GM12873 (cell line): ENCODE results near the gene RAB4B.

Experiments used
- TF ChIP-seq, protein P1 (sequence below): IDR thresholded peaks from 2 replicates; pipeline ENCODE4 v1.5.1; 2012; ENCODE audit warnings: low read depth, mild to moderate bottlenecking, moderate library complexity, low read length, control low read depth; ENCODE audit not compliant: insufficient read depth; ENCODE audit errors: missing control alignments

Gene RAB4B

DNA sequence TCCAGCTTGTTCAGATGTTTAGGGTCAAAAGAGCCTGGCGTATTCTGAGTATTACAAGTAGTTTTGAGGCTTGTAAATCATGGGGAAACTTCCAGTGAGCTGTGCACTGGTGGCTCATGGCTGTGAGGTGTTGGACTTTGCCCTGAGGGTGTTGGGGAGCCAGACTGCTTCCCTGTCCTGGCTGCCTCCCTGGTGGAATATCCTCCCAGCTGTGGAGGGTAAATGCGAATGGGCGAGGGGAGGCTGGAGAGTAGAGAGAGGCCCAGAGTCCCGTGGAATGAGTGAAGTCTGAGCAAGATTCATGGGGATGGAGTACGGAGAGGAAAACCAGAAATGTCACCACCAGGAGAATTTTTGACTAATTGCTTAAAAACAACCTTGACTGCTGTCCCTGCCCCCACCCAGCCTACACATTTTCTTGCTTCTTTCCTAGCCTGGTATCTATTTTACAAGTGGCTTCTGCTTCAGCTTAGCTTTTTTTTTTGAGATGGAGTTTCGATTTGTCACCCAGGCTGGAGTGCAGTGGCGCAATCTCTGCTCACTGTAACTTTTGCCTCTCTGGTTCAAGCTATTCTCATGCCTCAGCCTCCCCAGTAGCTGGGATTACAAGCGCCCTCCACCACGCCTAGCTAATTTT lies 23.3 kb upstream of the RAB4B start:
- TF ChIP-seq, protein P1, sequence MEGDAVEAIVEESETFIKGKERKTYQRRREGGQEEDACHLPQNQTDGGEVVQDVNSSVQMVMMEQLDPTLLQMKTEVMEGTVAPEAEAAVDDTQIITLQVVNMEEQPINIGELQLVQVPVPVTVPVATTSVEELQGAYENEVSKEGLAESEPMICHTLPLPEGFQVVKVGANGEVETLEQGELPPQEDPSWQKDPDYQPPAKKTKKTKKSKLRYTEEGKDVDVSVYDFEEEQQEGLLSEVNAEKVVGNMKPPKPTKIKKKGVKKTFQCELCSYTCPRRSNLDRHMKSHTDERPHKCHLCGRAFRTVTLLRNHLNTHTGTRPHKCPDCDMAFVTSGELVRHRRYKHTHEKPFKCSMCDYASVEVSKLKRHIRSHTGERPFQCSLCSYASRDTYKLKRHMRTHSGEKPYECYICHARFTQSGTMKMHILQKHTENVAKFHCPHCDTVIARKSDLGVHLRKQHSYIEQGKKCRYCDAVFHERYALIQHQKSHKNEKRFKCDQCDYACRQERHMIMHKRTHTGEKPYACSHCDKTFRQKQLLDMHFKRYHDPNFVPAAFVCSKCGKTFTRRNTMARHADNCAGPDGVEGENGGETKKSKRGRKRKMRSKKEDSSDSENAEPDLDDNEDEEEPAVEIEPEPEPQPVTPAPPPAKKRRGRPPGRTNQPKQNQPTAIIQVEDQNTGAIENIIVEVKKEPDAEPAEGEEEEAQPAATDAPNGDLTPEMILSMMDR, result no peak

DNA sequence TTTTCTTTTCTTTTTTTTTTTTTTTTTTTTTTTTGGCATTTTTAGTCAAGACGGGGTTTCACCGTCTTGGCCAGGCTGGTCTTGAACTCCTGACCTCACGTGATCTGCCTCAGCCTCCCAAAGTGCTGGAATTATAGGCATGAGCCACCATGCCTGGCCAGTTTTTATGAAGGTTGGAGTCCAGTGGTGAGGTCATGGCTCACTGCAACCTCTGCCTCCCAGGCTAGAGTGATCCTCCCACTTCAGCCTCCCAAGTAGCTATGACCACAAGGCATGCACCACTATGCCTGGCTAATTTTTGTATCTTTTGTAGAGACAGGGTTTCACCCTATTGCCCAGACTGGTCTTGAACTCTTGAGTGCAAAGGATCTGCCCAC lies 22.8 kb upstream of the RAB4B start:
- TF ChIP-seq, protein P1, result no peak

DNA sequence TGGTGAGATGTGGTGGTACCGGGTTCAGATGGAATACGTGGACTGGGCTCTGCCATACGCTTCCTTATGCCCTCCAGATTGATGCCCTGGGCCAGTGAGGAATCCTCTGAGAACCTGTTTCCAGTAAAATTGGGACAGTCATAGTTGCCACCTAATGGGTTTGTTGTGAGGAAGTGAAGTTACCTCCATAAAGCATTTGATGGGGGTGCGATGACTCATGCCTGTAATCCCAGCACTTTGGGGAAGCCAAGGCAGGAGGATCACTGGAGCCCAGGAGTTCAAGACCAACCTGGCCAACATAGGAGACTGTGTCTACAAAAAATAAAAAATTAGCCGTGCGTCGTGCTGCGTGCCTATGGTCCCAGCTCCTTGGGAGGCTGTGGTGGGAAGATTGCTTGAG lies 22.3 kb upstream of the RAB4B start:
- TF ChIP-seq, protein P1, result no peak

DNA sequence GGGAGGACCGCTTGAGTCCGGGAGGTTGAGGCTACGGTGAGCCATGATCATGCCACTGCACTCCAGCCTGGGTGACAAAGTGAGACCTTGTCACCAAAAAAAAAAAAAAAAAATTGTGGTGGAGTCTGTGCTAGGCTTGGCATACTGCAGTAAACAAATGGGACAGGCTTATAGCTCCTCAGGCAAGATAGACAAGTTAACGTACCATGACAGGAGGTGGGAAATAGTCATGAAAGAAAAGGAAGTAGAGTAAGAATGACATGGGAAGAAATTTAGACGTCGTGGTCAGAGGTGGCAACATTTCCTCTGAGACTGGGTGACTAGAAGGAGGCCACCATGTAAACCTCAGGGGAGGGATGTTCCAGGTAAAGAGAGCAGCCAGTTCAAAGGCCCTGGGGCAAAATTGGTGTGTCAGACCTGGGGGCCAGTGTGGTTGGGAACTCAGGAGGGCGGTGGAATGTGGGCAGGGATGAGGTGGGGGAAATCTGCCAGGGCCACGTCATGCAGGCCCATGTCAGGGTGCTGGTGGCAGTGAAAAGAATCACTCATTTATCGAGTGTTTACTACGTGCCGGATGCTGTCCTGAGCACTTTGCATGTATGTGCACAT lies 21.4 kb upstream of the RAB4B start:
- TF ChIP-seq, protein P1, result no peak

DNA sequence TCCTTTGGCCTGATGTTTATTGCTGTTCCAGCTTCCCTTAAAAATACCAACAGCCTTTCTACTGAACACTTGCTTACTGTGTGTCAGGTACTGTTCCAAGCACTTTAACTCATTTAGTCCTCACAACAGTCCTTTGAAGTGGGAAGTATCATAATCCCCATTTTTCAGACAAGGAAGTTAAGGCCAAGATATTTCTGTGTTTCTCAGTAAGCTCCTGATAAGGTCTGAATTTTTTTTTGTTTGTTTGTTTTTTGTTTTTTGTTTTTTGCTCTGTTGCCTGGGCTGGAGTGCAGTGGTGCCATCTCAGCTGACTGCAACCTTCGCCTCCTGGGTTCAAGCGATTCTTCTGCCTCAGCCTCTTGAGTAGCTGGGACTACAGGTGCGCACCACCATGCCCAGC lies 19.6 kb upstream of the RAB4B start:
- TF ChIP-seq, protein P1, result no peak

DNA sequence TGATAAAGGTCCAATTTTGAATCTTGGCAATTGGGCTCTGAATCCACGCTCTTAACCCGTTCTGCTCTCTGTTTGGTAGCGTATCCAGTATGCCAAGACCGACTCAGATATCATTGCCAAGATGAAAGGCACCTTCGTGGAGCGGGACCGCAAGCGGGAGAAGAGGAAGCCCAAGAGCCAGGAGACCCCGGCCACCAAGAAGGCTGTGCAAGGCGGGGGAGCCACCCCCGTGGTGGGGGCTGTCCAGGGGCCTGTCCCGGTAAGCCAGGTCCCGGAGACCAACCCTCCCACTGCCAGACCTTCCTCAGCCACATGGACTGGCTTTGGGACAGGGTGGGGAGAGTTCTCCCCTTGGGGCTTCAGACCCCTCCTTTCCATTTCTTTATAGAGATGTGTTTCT lies 18.7 kb upstream of the RAB4B start:
- TF ChIP-seq, protein P1, result no peak

DNA sequence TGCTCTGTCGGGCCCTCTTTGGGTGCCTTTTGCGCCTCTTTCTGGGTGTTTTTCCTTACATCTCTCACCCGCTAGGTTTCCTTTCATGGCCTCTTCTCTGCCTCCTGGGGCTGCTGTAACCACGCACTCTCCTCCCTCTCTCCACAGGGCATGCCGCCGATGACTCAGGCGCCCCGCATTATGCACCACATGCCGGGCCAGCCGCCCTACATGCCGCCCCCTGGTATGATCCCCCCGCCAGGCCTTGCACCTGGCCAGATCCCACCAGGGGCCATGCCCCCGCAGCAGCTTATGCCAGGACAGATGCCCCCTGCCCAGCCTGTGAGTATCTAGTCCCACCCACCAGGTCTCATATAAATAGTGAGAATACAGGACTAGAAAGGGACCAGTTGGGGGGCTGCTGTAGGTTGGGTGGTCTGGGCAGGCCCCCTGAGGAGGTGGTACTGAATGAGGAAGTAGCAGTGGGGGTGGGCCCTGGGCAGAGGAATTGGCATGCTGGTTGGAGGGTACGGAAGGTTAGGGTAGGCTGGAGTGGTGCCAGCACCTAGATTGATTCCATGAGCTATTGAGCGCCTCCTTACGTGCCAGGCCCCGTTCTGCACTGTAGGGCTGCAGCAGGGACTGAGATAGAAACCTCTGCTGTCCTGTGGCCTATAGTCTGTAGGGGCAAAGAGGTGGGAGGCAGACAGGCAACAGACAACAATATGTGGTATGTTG lies 15.1 kb upstream of the RAB4B start:
- TF ChIP-seq, protein P1, result no peak
